OCI-LY3 (cell line): ENCODE results near the gene KRT27.
A peak's percentile ranks its signal among the peaks of the same experiment; 100 is the strongest.

ENCODE experiments used
- H2AFZ ChIP-seq: fragments of 200-600, 300-600 bp; shearing (Covaris generic); 2 replicates; pipeline ENCODE4 v1.6.0; 2014; ENCODE audit warnings: antibody characterized with exemption, low read depth, low read length
- H3K27ac ChIP-seq: fragments of 200-600, 300-600 bp; sonication (generic); 2 replicates; pipeline ENCODE4 v1.5.1; 2014; ENCODE audit warnings: mild to moderate bottlenecking, low read length, moderate library complexity, mixed read lengths
- H3K27me3 ChIP-seq: fragments of 200-600, 300-600 bp; sonication (generic); 2 replicates; pipeline ENCODE4 v1.6.1; 2014; ENCODE audit warnings: low read depth, low read length, mixed read lengths
- H3K36me3 ChIP-seq: fragments of 200-600, 300-600 bp; sonication (generic); replicated peaks from 2 replicates; pipeline ENCODE3; 2014; ENCODE audit warnings: low read depth, low read length, mixed read lengths
- H3K4me1 ChIP-seq: fragments of 300-600, 200-600 bp; sonication (generic); 2 replicates; pipeline ENCODE4 v1.6.1; 2014; ENCODE audit warnings: low read length, mixed read lengths
- H3K4me2 ChIP-seq: fragments of 200-600, 300-600 bp; sonication (generic); 2 replicates; pipeline ENCODE4 v1.6.1; 2014; ENCODE audit warnings: low read length, mixed read lengths
- H3K4me3 ChIP-seq: fragments of 300-600, 200-600 bp; sonication (generic); 2 replicates; pipeline ENCODE4 v1.5.1; 2014; ENCODE audit warnings: antibody characterized with exemption, mild to moderate bottlenecking, low read length, moderate library complexity
- H3K79me2 ChIP-seq: fragments of 300-600, 200-600 bp; shearing (Covaris generic); 2 replicates; pipeline ENCODE4 v1.6.1; 2014; ENCODE audit warnings: mild to moderate bottlenecking, low read length, mixed read lengths
- H3K9ac ChIP-seq: fragments of 300-600, 200-600 bp; shearing (Covaris generic); 2 replicates; pipeline ENCODE4 v1.6.0; 2014; ENCODE audit warnings: mild to moderate bottlenecking, low read length, moderate library complexity
- H3K9me3 ChIP-seq: fragments of 200-600, 300-600 bp; shearing (Covaris generic); 2 replicates; pipeline ENCODE4 v1.6.1; 2014; ENCODE audit warnings: low read length, mixed read lengths; ENCODE audit not compliant: insufficient read depth
- H4K20me1 ChIP-seq: fragments of 200-600, 300-600 bp; sonication (generic); 2 replicates; pipeline ENCODE4 v1.6.1; 2016; ENCODE audit warnings: low read length, mixed read lengths; ENCODE audit not compliant: insufficient read depth
- CTCF ChIP-seq: fragments of 200-600, 300-600 bp; sonication (generic); IDR thresholded peaks from 2 replicates; pipeline ENCODE4 v1.5.1; 2014; ENCODE audit warnings: antibody characterized with exemption, low read length, low read depth
- EZH2phosphoT487 ChIP-seq: fragments of 200-600 bp; shearing (Covaris generic); IDR thresholded peaks from 2 replicates; pipeline ENCODE4 v1.6.1; 2018; ENCODE audit warnings: antibody characterized with exemption, mixed run types, low read depth

Gene KRT27

DNA sequence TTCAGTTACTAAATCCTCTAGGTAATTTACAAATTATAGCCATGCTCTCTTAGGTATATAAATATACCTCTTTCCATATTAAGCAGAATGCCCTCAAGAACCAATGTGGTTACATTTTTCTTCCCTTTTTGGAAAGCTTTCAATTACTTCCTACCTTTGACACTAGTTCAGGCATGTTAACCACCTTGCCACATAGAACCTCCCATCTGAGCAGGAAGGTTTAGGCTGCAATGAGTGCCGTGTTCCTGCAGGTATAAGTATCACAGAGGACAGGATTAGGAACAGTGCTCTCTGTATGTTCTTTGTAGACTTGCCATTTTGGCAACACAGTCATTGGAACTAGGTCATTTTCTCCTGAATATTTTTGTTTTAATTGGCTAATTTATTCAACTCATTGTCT lies 47.3 kb downstream of the KRT27 start:
- Histone ChIP-seq H3K4me3 (no peak overlapping the region), H2AFZ (no peak overlapping the region), H3K36me3 (no peaks in the 10 kb centered on the region), H3K9me3 (no peaks in the 10 kb centered on the region), H3K4me2 (no peak overlapping the region), H4K20me1 (no peaks in the 10 kb centered on the region), H3K4me1 (no peaks in the 10 kb centered on the region), H3K27me3 (no peaks in the 10 kb centered on the region), H3K79me2 (no peaks in the 10 kb centered on the region), H3K9ac (no peak overlapping the region), H3K27ac (no peak overlapping the region)
- TF ChIP-seq CTCF, result no peak
- TF ChIP-seq EZH2phosphoT487, result no peak

DNA sequence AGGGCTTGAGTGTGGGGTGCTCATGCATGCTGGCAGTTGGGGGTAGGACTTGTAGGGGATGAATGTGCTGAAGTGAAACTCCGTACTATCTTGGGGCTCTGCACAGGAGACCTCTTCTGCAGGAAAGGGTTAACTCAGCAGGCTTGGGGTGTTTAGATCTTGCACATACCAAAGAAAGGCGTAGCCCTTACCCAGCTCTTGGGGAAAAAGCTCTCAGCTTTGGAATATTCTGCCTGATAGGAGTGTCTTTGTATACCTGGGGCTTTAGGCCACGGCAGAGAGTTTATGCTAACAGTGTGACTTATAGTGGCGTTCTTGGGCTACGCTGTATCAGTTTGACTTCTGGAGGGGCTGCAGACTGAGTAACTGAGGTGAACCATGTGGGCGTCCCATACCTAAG lies 48.3 kb downstream of the KRT27 start:
- TF ChIP-seq CTCF, result no peak
- no peak for TF ChIP-seq EZH2phosphoT487
- H2AFZ ChIP-seq, result no peak overlapping the region
- H3K4me1 ChIP-seq, result no peaks in the 10 kb centered on the region

DNA sequence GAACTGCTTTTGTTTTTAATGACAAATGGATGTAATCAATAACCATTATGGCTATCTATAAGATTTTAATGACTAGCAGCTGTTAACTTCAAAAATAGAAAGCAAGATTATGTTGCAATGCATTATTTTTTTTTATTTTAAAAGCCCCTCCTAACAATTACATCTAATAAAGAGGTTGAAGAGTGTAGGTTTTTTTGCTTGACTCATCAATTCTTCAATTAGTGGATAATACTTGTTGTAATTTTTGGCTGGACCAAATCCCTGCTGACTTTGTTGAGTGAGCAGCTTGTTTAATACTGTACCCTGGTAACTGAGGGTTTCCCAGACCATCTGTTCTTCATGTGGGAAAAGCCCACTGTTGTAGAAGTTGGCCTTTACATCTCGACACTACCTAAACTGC lies 51.4 kb downstream of the KRT27 start:
- Histone ChIP-seq H3K36me3 (no peaks in the 10 kb centered on the region), H2AFZ (no peak overlapping the region), H3K27me3 (no peaks in the 10 kb centered on the region), H3K4me2 (no peak overlapping the region), H3K9ac (no peak overlapping the region), H4K20me1 (no peaks in the 10 kb centered on the region), H3K4me1 (peaks cover 17% of the 10 kb centered on the region), H3K4me3 (no peak overlapping the region), H3K79me2 (no peaks in the 10 kb centered on the region), H3K27ac (no peak overlapping the region), H3K9me3 (no peaks in the 10 kb centered on the region)
- TF ChIP-seq CTCF (no peak), EZH2phosphoT487 (no peak)

More for the DNA sequence above, 48.3 kb downstream of the KRT27 start:
- Histone ChIP-seq H3K4me3 (no peak overlapping the region), H3K27ac (no peak overlapping the region), H3K9ac (no peak overlapping the region), H3K9me3 (no peaks in the 10 kb centered on the region), H3K36me3 (no peaks in the 10 kb centered on the region), H4K20me1 (no peaks in the 10 kb centered on the region), H3K27me3 (no peaks in the 10 kb centered on the region), H3K79me2 (no peaks in the 10 kb centered on the region), H3K4me2 (no peak overlapping the region)

DNA sequence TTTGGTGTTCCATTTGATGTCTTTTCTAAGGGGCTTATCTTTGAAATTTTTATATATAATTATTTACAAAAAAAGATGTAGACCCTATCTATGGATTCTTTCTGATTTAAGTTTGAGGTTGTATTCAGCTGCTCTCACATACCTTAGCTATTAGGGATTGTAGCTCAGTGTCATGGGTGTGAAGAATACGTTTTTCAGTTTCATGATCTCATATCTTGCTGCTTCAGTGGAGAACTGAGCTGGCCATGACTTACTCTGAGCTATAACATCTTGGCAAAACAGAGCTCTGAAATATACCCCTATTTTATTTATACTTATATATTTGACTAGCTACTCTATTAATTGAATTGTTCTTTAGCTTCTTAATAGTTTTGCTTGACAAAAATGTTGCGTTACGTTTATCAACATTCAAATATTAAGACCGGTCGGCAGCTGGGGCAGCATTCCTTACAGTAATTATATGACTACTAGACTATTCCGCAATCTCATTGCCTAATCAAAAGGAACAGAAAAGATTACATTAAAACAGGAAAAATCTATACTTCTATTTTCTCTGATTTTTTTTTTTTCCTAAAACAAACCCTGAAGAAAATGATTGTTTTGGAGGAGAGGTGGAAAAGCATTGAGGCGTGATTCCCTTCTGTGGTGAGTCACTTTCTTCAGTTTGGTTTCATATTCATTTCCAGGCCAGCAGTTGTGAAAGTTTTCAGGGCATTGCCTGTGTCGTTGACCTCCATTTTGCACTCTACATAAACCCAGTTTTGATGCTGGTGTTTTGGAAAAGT lies 54.7 kb downstream of the KRT27 start:
- Histone ChIP-seq H3K4me3 (peak overlapping the region; percentile 61), H3K79me2 (no peaks in the 10 kb centered on the region), H3K9ac (no peak overlapping the region; the same call in 1 of the 2 replicates), H3K27ac (peak overlapping the region; percentile 45; the same call in 1 of the 2 replicates), H3K27me3 (no peaks in the 10 kb centered on the region), H3K4me2 (peak overlapping the region; percentile 61), H3K4me1 (peaks cover 17% of the 10 kb centered on the region), H4K20me1 (no peaks in the 10 kb centered on the region), H2AFZ (peak overlapping the region; percentile 24; the same call in 1 of the 2 replicates), H3K36me3 (no peaks in the 10 kb centered on the region), H3K9me3 (no peaks in the 10 kb centered on the region)
- TF ChIP-seq EZH2phosphoT487, result no peak
- no peak for TF ChIP-seq CTCF
